Vagina (tissue), 2 donors: Measurements from ENCODE around the gene GPD2. TPM values are rescaled to one million over a fixed set of nuclear protein-coding genes. Genes with fewer than 3 reads are reported as not detected.
A peak's percentile ranks its signal among the peaks of the same experiment; 100 is the strongest.

ENCODE experiments used
- DNase-seq, 2 donors: peaks; one replicate each; pipeline ENCODE4 v3.0.0-alpha.2; 2017; ENCODE audit errors: extremely low spot score in 2 of 2
- H3K27ac ChIP-seq: fragments of 200-600 bp; sonication (generic); one replicate; pipeline ENCODE4 v1.5.1; 2019
- H3K27me3 ChIP-seq: fragments of 200-600 bp; sonication (generic); one replicate; pipeline ENCODE4 v1.5.1; 2019
- H3K36me3 ChIP-seq, 2 donors: fragments of 200-600 bp; sonication (generic); one replicate each; pipeline ENCODE4 v1.5.1; 2017 to 2019
- H3K4me1 ChIP-seq: fragments of 200-600 bp; sonication (generic); one replicate; pipeline ENCODE4 v1.5.1; 2019
- H3K4me3 ChIP-seq, 2 donors: fragments of 200-600 bp; sonication (generic); 1 replicate in 1 of 2; 2 replicates in 1 of 2; pipeline ENCODE4 v1.5.1; 2016 to 2019
- H3K9me3 ChIP-seq: fragments of 200-600 bp; sonication (generic); one replicate; pipeline ENCODE4 v1.5.1; 2019
- POLR2A ChIP-seq, 2 donors: fragments of 450-650 bp; IDR thresholded peaks; one replicate each; pipeline ENCODE4 v1.6.1; 2017; ENCODE audit warnings: antibody characterized with exemption in 2 of 2, mild to moderate bottlenecking in 2 of 2, moderate library complexity in 2 of 2
- POLR2AphosphoS5 ChIP-seq, 2 donors: sonication (generic); formaldehyde crosslinking; IDR thresholded peaks; one replicate each; pipeline ENCODE4 v1.9.0; 2017; ENCODE audit warnings: antibody characterized with exemption in 2 of 2, mild to moderate bottlenecking in 2 of 2, low read depth in 1 of 2; ENCODE audit not compliant: insufficient read depth in 1 of 2
- intact Hi-C: fragments of 100-400 bp; cut with DNase I; formaldehyde crosslinking; loops from one replicate; pipeline ENCODE4 v1.15.1; 2023
- total RNA-seq: library from RNA; depleted of rRNA; stranded (reverse); fragments of >200 nt; gene quantifications from one replicate; pipeline ENCODE4 v1.2.3, GENCODE V29; 2016
- TF ChIP-seq, protein P1 (sequence below), 3 experiments: fragments of 450-650 bp in 2 of 3; fragments of 200-600 bp in 1 of 3; sonication (generic) in 1 of 3; IDR thresholded peaks; one replicate each; pipeline ENCODE4 v1.5.1; 2017 to 2019; ENCODE audit warnings: antibody characterized with exemption in 3 of 3, mild to moderate bottlenecking in 2 of 3, moderate library complexity in 2 of 3

Gene GPD2
- total RNA-seq, 1 donor from 2014 or later = 30.4 TPM

DNA sequence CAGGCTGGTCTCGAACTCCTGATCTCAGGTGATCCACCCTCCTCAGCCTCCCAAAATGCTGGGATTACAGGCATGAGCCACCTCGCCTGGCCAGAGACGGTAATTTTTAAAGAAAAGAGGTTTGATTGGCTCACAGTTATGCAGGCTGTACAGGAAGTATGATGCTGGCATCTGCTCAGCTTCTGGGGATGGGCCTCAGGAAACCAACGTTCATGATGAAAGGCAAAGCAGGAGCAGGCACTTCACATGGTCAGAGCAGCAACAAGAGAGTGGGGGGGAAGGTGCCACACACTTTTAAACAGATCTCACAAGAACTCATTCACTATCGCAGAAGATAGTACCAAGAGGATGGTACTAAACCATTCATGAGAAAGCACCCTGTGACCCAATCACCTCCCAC, 38.0 kb upstream of the GPD2 start:
- TF ChIP-seq POLR2A (IDR thresholded peaks at IDR 0.05) = no peak
- no peak for TF ChIP-seq POLR2AphosphoS5 (IDR thresholded peaks at IDR 0.05; ENCODE audit: insufficient read depth in 1 of 2, low read depth in 1 of 2)
- TF ChIP-seq, protein P1, sequence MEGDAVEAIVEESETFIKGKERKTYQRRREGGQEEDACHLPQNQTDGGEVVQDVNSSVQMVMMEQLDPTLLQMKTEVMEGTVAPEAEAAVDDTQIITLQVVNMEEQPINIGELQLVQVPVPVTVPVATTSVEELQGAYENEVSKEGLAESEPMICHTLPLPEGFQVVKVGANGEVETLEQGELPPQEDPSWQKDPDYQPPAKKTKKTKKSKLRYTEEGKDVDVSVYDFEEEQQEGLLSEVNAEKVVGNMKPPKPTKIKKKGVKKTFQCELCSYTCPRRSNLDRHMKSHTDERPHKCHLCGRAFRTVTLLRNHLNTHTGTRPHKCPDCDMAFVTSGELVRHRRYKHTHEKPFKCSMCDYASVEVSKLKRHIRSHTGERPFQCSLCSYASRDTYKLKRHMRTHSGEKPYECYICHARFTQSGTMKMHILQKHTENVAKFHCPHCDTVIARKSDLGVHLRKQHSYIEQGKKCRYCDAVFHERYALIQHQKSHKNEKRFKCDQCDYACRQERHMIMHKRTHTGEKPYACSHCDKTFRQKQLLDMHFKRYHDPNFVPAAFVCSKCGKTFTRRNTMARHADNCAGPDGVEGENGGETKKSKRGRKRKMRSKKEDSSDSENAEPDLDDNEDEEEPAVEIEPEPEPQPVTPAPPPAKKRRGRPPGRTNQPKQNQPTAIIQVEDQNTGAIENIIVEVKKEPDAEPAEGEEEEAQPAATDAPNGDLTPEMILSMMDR (IDR thresholded peaks at IDR 0.05) = no peak
- H3K9me3 ChIP-seq = no peaks in the 10 kb centered on the region
- H3K27me3 ChIP-seq = no peaks in the 10 kb centered on the region
- intact Hi-C loops = no loop called here
- H3K4me3 ChIP-seq = no peak overlapping the region
- DNase-seq = no peak
- no peaks in the 10 kb centered on the region for H3K36me3 ChIP-seq
- H3K4me1 ChIP-seq = peaks cover 13% of the 10 kb centered on the region
- no peak overlapping the region for H3K27ac ChIP-seq

DNA sequence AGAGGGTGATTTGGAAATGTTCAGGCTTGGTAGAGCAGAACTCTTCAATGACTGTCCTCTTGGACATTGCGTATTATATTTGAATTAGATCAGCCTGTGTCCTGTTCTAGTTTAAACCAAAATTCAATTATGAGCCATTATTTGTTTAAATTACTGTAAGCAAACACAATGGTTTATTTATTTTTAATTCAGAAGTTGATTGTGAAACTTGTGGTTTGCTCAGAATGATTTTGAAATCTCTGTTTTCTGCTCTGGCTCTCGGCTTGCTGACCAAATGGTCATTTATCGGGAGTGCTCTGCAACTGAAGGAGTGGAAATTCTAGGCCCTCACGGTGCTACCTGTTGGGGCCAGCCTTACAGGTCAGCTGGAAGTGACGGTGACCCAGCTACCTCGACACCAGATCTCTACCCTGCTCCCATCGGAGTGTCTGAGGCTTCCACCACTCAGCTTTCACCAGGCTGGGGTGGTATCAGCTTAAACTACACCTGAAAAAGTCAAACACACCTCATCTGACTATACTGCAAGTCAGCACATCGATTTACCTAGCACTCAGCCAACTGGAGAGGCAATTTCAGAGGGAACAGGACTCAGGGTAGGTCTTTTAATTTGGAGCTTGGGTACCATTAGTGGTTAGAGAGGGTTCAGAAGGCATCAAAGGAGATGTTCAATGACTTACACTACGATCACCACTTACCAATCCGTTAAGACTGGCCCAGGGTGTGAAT, 36.8 kb upstream of the GPD2 start:
- Histone ChIP-seq H3K27me3 (no peaks in the 10 kb centered on the region), H3K27ac (peak overlapping the region; percentile 97), H3K4me3 (peak overlapping the region; percentile 58), H3K36me3 (no peaks in the 10 kb centered on the region), H3K9me3 (no peaks in the 10 kb centered on the region), H3K4me1 (peaks cover 13% of the 10 kb centered on the region)
- DNase-seq = peak in 1 of 2 donors; percentile 89
- intact Hi-C loops = no loop called here
- TF ChIP-seq POLR2A (IDR thresholded peaks at IDR 0.05) = no peak

DNA sequence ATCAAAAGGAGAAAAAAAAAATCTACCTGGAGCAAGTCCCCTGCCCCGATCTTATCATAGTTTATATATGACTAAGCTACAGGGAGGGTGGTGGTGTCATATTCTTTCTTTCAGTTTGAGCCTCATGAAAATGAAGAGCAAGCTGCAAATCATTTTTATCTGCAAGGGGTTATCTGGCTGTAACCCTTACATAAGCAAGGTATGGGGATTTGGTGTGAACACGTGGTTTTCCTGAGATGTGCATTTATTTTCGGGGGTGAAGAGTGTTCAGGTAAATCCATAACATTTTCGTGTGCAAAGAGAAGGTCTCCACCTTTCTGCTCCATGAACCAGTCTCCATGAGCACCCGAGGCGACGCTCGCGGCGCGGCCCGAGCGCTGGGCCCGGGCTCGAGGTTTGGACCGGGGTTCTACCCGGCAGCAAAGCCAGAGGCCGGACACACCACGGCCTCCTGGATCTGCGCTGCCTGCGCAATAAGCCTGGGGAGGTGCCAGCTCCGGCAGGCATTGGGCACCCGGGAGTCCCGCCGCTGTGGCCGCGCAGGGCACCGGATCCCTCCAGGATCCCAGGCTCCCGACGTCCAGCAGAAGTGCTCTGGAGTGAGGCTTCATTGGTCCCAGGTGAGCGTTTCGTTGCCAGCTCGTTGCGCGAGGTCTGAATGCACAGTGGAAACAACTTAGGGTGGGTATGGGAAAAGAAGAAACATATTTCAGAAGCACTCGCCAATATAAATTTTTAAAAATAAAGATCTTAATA, 36.1 kb upstream of the GPD2 start:
- H3K36me3 ChIP-seq = no peaks in the 10 kb centered on the region
- peaks cover 13% of the 10 kb centered on the region for H3K4me1 ChIP-seq
- H3K9me3 ChIP-seq = no peaks in the 10 kb centered on the region
- H3K27ac ChIP-seq = peak overlapping the region; percentile 97
- H3K27me3 ChIP-seq = no peaks in the 10 kb centered on the region
- intact Hi-C loops = loop anchor here (2.0 kb wide), 1 partner anchor 59 kb away; no protein-coding TSS in a partner anchor
- H3K4me3 ChIP-seq = peak overlapping the region; percentile 58
- peak in 1 of 2 donors; percentile 93 for DNase-seq
- TF ChIP-seq, protein P1 (IDR thresholded peaks at IDR 0.05) = peak in 1 of 3 experiments; percentile 1
- TF ChIP-seq POLR2AphosphoS5 (IDR thresholded peaks at IDR 0.05; ENCODE audit: insufficient read depth in 1 of 2, low read depth in 1 of 2) (peak in 1 of 2 donors; percentile 73), POLR2A (IDR thresholded peaks at IDR 0.05) (no peak)

DNA sequence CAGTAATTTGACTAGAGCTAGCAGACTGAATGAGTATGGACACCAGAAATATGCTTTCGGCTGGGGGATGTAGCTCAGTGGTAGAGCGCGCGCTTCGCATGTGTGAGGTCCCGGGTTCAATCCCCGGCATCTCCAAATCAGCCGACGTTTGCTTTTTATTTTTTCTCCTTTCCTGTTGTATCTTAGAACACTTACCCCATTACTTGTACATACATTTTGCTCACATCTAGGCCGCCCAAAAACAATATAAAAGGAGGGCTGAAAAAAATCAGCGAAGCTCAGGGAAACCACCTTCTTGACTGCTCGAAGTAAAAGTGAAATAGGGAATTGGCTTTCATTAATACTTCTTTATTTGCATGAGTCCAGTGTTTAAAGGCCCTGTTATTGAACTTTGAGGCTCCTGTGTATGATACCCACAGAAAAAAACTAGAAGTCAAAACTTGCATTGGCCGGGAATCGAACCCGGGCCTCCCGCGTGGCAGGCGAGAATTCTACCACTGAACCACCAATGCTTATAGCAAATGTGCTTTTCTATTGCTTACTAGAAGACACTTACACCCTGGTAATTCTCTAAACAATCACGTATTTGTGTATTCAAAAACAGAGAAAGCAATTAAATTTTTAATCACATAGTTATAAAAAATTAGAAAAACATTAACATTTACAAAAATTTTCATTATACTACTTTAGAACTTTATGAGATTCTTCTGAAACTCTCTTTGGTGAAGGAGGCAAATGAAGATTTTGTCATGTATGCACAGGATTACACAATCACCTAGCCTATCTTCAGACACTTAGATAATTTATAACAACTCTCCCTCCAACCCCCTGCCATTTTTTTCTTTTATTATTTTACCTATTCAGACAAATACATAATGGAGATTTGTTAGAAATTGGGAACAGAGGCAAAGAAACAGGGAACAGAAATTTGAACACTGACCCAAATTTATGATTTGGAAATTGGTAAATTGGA, 35.2 kb upstream of the GPD2 start:
- intact Hi-C loops = loop anchor here (2.0 kb wide), 1 partner anchor 60 kb away; no protein-coding TSS in a partner anchor
- peak in 1 of 2 donors; percentile 92 for DNase-seq
- no peaks in the 10 kb centered on the region for H3K9me3 ChIP-seq
- peak overlapping the region; percentile 97 for H3K27ac ChIP-seq
- TF ChIP-seq, protein P1 (IDR thresholded peaks at IDR 0.05) = no peak
- peak in 1 of 2 donors; percentile 61 for TF ChIP-seq POLR2AphosphoS5 (IDR thresholded peaks at IDR 0.05; ENCODE audit: insufficient read depth in 1 of 2, low read depth in 1 of 2)
- H3K4me3 ChIP-seq = peak overlapping the region; percentile 58
- H3K4me1 ChIP-seq = peaks cover 13% of the 10 kb centered on the region
- H3K36me3 ChIP-seq = no peaks in the 10 kb centered on the region
- H3K27me3 ChIP-seq = no peaks in the 10 kb centered on the region

DNA sequence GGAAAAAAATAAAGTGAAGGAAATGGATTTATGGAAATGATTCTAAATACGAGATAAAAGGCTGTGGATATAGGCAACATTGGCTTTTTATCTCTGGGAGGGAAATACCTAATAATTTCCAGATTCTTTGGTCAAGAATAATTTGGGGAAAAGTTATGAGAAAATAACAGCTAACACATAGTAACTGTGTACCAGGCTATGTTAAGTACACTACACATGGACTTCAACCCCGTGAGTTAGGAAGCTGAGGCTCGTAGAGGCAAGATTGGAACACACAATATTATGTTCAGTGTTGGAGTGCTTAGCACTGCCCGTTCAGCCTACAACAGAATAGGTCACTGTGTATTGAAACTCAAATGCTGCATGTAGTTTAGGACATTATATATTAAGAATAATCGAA, 34.3 kb upstream of the GPD2 start:
- no peaks in the 10 kb centered on the region for H3K9me3 ChIP-seq
- H3K27ac ChIP-seq = no peak overlapping the region
- intact Hi-C loops = loop anchor here (2.0 kb wide), 1 partner anchor 61 kb away; no protein-coding TSS in a partner anchor
- TF ChIP-seq POLR2AphosphoS5 (IDR thresholded peaks at IDR 0.05; ENCODE audit: insufficient read depth in 1 of 2, low read depth in 1 of 2) (no peak), POLR2A (IDR thresholded peaks at IDR 0.05) (no peak)
- TF ChIP-seq, protein P1 (IDR thresholded peaks at IDR 0.05) = no peak
- H3K4me3 ChIP-seq = no peak overlapping the region
- no peaks in the 10 kb centered on the region for H3K27me3 ChIP-seq
- DNase-seq = no peak
- H3K36me3 ChIP-seq = no peaks in the 10 kb centered on the region
- H3K4me1 ChIP-seq = peaks cover 13% of the 10 kb centered on the region
